Heart left ventricle (tissue), 13 donors: ENCODE data around the gene GLYR1.

Experiments
- CTCF ChIP-seq, 12 donors: fragments of 200-600 bp; sonication (generic) in 4 of 12; IDR thresholded peaks; one replicate each; pipeline versions ENCODE4 v1.5.0 to v1.8.0; 2018 to 2022; ENCODE audit warnings: antibody characterized with exemption in 12 of 12, mild to moderate bottlenecking in 5 of 12
- POLR2A ChIP-seq, 2 donors: fragments of 450-650 bp; IDR thresholded peaks; one replicate each; pipeline ENCODE4 v1.6.1; 2017; ENCODE audit warnings: antibody characterized with exemption in 2 of 2, mild to moderate bottlenecking in 2 of 2, moderate library complexity in 2 of 2
- donor health status: ischemic (EF 13 %, LVEDD 7.1; RV severe dilation, severe dysfunction).
- donor health status: DM: no; HTN: yes; CAD: no.
- donor health status: DM: no; HTN: no; CAD: no.
- donor health status: ischemic (EF 25% LVEDD 6.9; RV normal size, moderate dysfunction).
- donor health status: ischemic (EF 25% LVEDD 5.7; RV mildly dilated, moderate dysfunction).
- donor health status: ischemic (EF 35%, LVEDD 5.7; RV mildly dilated, moderate dysfunction).
- donor health status: nonischemic (EF 11% LVEDD 7.7; RV severe dilation, severe dysfunction).
- donor health status: DM: yes; HTN: yes; CAD: no.
- donor health status: PGD.
- donor health status: ischemic (EF 29% LVEDD 5.4; RV normal size, mild dysfunction).
- donor health status: nonischemic (EF 23%, LVEDD 6.1; RV moderate dilation, normal function).

- TF ChIP-seq CTCF (IDR thresholded peaks at IDR 0.05): no peak
- TF ChIP-seq POLR2A (IDR thresholded peaks at IDR 0.05): no peak
These were observed 59.2 kb downstream of the GLYR1 start, which contains the start of gene SEPTIN12 for GRCh38 chr16:4787627-4788482.
